Sigmoid colon (tissue), 4 donors: Measurements from ENCODE around the gene PDE6C.

Experiments
- POLR2A ChIP-seq, 2 donors: fragments of 450-650 bp; IDR thresholded peaks; one replicate each; pipeline ENCODE4 v1.6.1; 2016; ENCODE audit warnings: antibody characterized with exemption in 2 of 2, mild to moderate bottlenecking in 2 of 2, moderate library complexity in 2 of 2
- POLR2AphosphoS5 ChIP-seq, 4 donors: sonication (generic); formaldehyde crosslinking; IDR thresholded peaks; one replicate each; pipeline ENCODE4 v1.6.1; 2017; ENCODE audit warnings: antibody characterized with exemption in 4 of 4

GRCh38 chr10:93608421-93608820 lies 3.9 kb upstream of the PDE6C start:
- TF ChIP-seq POLR2AphosphoS5 (IDR thresholded peaks at IDR 0.05) (no peak), POLR2A (IDR thresholded peaks at IDR 0.05) (no peak)
